ACC112 (cell line): ENCODE results near the gene NCOA7.

ENCODE experiments used
- H2AFZ ChIP-seq: fragments of 200-600 bp; sonication (generic); one replicate; pipeline ENCODE4 v1.6.0; 2017; ENCODE audit warnings: antibody characterized with exemption, low read length; ENCODE audit not compliant: unreplicated experiment
- H3K27ac ChIP-seq: fragments of 200-600 bp; sonication (generic); 2 replicates; pipeline ENCODE4 v1.5.1; 2014; ENCODE audit warnings: low read depth, mild to moderate bottlenecking, antibody characterized with exemption, low read length, moderate library complexity
- H3K27me3 ChIP-seq: fragments of 200-600 bp; sonication (generic); 2 replicates; pipeline ENCODE4 v1.6.1; 2014; ENCODE audit warnings: mild to moderate bottlenecking, antibody characterized with exemption, low read length, moderate library complexity, mixed read lengths; ENCODE audit not compliant: insufficient read depth
- H3K36me3 ChIP-seq: fragments of 200-600 bp; sonication (generic); 2 replicates; pipeline ENCODE4 v1.6.1; 2016; ENCODE audit warnings: mild to moderate bottlenecking, antibody characterized with exemption, low read length, moderate library complexity, mixed read lengths; ENCODE audit not compliant: insufficient read depth
- H3K4me1 ChIP-seq: fragments of 200-600 bp; sonication (generic); one replicate; pipeline ENCODE4 v1.6.1; 2016; ENCODE audit warnings: low read length, mixed read lengths; ENCODE audit not compliant: insufficient read depth, unreplicated experiment, control insufficient read depth
- H3K4me3 ChIP-seq: fragments of 200-600 bp; sonication (generic); 2 replicates; pipeline ENCODE4 v1.5.1; 2014; ENCODE audit warnings: mild to moderate bottlenecking, low read depth, low read length
- H3K79me2 ChIP-seq: fragments of 200-600 bp; sonication (generic); one replicate; pipeline ENCODE4 v1.6.0; 2016; ENCODE audit warnings: low read length; ENCODE audit not compliant: control insufficient read depth, unreplicated experiment, insufficient read depth

NCOA7 gene

GRCh38 chr6:125779924-125780539 lies 10.7 kb upstream of the NCOA7 start:
- Histone ChIP-seq H2AFZ (peak overlapping the region; percentile 83), H3K36me3 (no peaks in the 10 kb centered on the region), H3K79me2 (peaks cover 11% of the 10 kb centered on the region), H3K4me1 (peaks cover 23% of the 10 kb centered on the region), H3K27ac (peak overlapping the region; percentile 74), H3K27me3 (no peaks in the 10 kb centered on the region), H3K4me3 (peak overlapping the region; percentile 89)

GRCh38 chr6:125780540-125781313 lies 10.0 kb upstream of the NCOA7 start:
- Histone ChIP-seq H3K4me3 (peak overlapping the region; percentile 89), H3K27me3 (no peaks in the 10 kb centered on the region), H3K4me1 (peaks cover 23% of the 10 kb centered on the region), H3K36me3 (no peaks in the 10 kb centered on the region), H3K79me2 (peaks cover 11% of the 10 kb centered on the region), H3K27ac (peak overlapping the region; percentile 74), H2AFZ (peak overlapping the region; percentile 83)

GRCh38 chr6:125781314-125781868 lies 9.4 kb upstream of the NCOA7 start:
- Histone ChIP-seq H3K27ac (peak overlapping the region; percentile 74), H3K36me3 (no peaks in the 10 kb centered on the region), H3K4me1 (peaks cover 23% of the 10 kb centered on the region)

GRCh38 chr6:125784365-125784764 lies 6.4 kb upstream of the NCOA7 start:
- Histone ChIP-seq H3K79me2 (peaks cover 11% of the 10 kb centered on the region), H3K36me3 (no peaks in the 10 kb centered on the region), H3K27ac (peak overlapping the region; percentile 81), H3K4me3 (peak overlapping the region; percentile 22; the same call in 1 of the 2 replicates), H3K4me1 (peaks cover 35% of the 10 kb centered on the region), H3K27me3 (no peaks in the 10 kb centered on the region), H2AFZ (no peak overlapping the region)

More at GRCh38 chr6:125781314-125781868, 9.4 kb upstream of the NCOA7 start:
- peak overlapping the region; percentile 83 for H2AFZ ChIP-seq
- peaks cover 11% of the 10 kb centered on the region for H3K79me2 ChIP-seq
- peak overlapping the region; percentile 89 for H3K4me3 ChIP-seq
- H3K27me3 ChIP-seq: no peaks in the 10 kb centered on the region

GRCh38 chr6:125787791-125788190 lies 3.0 kb upstream of the NCOA7 start:
- Histone ChIP-seq H2AFZ (no peak overlapping the region), H3K4me3 (no peak overlapping the region), H3K27me3 (no peaks in the 10 kb centered on the region), H3K27ac (no peak overlapping the region), H3K4me1 (peaks cover 48% of the 10 kb centered on the region), H3K36me3 (no peaks in the 10 kb centered on the region), H3K79me2 (peaks cover 23% of the 10 kb centered on the region)

GRCh38 chr6:125789167-125789566 lies 1.6 kb upstream of the NCOA7 start:
- H3K79me2 ChIP-seq: peaks cover 31% of the 10 kb centered on the region
- no peaks in the 10 kb centered on the region for H3K36me3 ChIP-seq
- peaks cover 47% of the 10 kb centered on the region for H3K4me1 ChIP-seq
- no peaks in the 10 kb centered on the region for H3K27me3 ChIP-seq
- H2AFZ ChIP-seq: peak overlapping the region; percentile 61
- H3K4me3 ChIP-seq: peak overlapping the region; percentile 93
- peak overlapping the region; percentile 87 for H3K27ac ChIP-seq

GRCh38 chr6:125789576-125790357 lies 993 bp upstream of the NCOA7 start:
- H3K4me1 ChIP-seq: peaks cover 47% of the 10 kb centered on the region
- peak overlapping the region; percentile 87 for H3K27ac ChIP-seq

GRCh38 chr6:125791151-125791819 lies 525 bp downstream of the NCOA7 start:
- Histone ChIP-seq H3K27me3 (no peaks in the 10 kb centered on the region), H3K27ac (peak overlapping the region; percentile 87; the same call in 1 of the 2 replicates), H3K36me3 (no peaks in the 10 kb centered on the region), H3K4me3 (peak overlapping the region; percentile 93), H2AFZ (peak overlapping the region; percentile 26), H3K79me2 (peaks cover 49% of the 10 kb centered on the region), H3K4me1 (peaks cover 58% of the 10 kb centered on the region)

More at GRCh38 chr6:125789576-125790357, 993 bp upstream of the NCOA7 start:
- Histone ChIP-seq H3K79me2 (peaks cover 34% of the 10 kb centered on the region), H2AFZ (peak overlapping the region; percentile 61), H3K4me3 (peak overlapping the region; percentile 93), H3K36me3 (no peaks in the 10 kb centered on the region), H3K27me3 (no peaks in the 10 kb centered on the region)

- H3K79me2 ChIP-seq: peaks cover 53% of the 10 kb centered on the region
- peak overlapping the region; percentile 26 for H2AFZ ChIP-seq
- peaks cover 1% of the 10 kb centered on the region; the same call in 1 of the 2 replicates for H3K36me3 ChIP-seq
- no peaks in the 10 kb centered on the region for H3K27me3 ChIP-seq
- H3K27ac ChIP-seq: peak overlapping the region; percentile 87
- H3K4me3 ChIP-seq: peak overlapping the region; percentile 93
- peaks cover 58% of the 10 kb centered on the region for H3K4me1 ChIP-seq
Measured at GRCh38 chr6:125791820-125792165, 1.0 kb downstream of the NCOA7 start.

- Histone ChIP-seq H3K27me3 (no peaks in the 10 kb centered on the region), H2AFZ (no peak overlapping the region), H3K27ac (peak overlapping the region; percentile 87), H3K36me3 (peaks cover 5% of the 10 kb centered on the region; the same call in 1 of the 2 replicates), H3K4me3 (peak overlapping the region; percentile 93), H3K79me2 (peaks cover 57% of the 10 kb centered on the region), H3K4me1 (peaks cover 58% of the 10 kb centered on the region)
Measured at GRCh38 chr6:125792172-125792571, 1.4 kb downstream of the NCOA7 start.
